ENCODE results near the gene GRK7.

The GRK7 gene

DNA sequence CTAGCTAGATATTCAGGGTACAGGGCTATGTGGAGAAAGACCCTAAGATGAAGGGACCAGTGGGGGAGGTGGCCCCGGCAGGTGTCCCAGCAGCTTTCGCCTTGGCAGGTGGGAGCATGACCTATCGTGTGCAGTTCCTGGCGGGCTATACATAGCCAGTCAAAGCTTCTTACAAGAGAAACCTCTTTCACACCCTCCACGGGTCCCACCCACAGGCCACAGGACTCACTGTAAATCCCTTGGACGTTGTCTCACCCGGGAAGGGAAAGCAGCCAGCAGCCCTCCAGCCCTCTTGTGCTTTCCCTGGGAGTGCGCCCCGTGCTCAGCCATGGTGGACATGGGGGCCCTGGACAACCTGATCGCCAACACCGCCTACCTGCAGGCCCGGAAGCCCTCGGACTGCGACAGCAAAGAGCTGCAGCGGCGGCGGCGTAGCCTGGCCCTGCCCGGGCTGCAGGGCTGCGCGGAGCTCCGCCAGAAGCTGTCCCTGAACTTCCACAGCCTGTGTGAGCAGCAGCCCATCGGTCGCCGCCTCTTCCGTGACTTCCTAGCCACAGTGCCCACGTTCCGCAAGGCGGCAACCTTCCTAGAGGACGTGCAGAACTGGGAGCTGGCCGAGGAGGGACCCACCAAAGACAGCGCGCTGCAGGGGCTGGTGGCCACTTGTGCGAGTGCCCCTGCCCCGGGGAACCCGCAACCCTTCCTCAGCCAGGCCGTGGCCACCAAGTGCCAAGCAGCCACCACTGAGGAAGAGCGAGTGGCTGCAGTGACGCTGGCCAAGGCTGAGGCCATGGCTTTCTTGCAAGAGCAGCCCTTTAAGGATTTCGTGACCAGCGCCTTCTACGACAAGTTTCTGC is 15.0 kb downstream of the GRK7 start:
- TF ChIP-seq, protein P1, sequence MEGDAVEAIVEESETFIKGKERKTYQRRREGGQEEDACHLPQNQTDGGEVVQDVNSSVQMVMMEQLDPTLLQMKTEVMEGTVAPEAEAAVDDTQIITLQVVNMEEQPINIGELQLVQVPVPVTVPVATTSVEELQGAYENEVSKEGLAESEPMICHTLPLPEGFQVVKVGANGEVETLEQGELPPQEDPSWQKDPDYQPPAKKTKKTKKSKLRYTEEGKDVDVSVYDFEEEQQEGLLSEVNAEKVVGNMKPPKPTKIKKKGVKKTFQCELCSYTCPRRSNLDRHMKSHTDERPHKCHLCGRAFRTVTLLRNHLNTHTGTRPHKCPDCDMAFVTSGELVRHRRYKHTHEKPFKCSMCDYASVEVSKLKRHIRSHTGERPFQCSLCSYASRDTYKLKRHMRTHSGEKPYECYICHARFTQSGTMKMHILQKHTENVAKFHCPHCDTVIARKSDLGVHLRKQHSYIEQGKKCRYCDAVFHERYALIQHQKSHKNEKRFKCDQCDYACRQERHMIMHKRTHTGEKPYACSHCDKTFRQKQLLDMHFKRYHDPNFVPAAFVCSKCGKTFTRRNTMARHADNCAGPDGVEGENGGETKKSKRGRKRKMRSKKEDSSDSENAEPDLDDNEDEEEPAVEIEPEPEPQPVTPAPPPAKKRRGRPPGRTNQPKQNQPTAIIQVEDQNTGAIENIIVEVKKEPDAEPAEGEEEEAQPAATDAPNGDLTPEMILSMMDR (IDR thresholded peaks at IDR 0.05; ENCODE audit: control insufficient read depth, insufficient read depth, low read depth, low read length, missing control alignments) = no peak
- DNase-seq (ENCODE audit: low read depth) = no peak
- H3K4me3 ChIP-seq (ENCODE audit: control insufficient read depth, low read depth, low read length) = no peak overlapping the region

DNA sequence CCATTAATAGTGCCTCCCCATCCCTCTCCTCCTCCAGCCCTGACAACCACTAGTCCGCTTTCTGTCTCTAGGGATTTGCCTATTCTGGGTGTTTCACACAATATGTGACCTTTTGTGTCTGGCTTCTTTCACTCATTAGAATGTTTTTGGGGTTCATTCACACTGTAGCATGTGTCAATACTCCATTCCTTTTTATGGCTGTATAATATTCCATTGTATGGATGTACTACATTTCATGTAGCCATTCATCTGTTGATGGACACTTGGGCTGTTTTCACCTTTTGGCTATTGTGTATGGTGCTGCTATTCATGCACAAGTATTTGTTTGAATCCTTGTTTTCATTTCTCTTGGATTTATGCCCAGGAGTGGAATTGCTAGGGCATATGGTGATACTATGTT is 16.5 kb downstream of the GRK7 start:
- no peak overlapping the region for H3K4me3 ChIP-seq (ENCODE audit: control insufficient read depth, low read depth, low read length)
- TF ChIP-seq, protein P1 (IDR thresholded peaks at IDR 0.05; ENCODE audit: control insufficient read depth, insufficient read depth, low read depth, low read length, missing control alignments) = no peak
- no peak for DNase-seq (ENCODE audit: low read depth)

DNA sequence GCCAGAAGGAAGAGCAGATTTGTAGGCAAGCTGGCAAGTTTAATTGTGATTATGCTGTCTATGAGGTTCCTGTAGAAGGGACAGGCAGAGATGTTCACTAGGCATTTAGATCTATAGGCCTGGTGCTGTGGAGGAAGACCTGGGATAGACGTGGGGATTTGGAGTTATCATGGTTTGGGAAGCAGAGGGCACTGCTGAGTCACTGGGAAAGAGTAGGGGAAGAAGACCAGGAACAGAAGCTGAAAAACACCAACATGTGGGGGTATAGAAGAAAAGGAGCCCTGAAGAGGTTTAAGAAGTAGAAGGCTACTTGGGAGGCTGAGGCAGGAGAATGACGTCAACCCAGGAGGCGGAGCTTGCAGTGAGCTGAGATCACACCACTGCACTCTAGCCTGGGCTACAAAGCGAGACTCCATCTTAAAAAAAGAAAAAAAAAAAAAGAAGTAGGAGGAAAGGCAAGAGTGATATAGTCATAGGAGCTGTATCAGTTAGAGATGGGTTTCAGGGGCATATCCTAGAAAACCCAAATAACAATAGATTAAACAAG is 19.3 kb downstream of the GRK7 start:
- TF ChIP-seq, protein P1 (IDR thresholded peaks at IDR 0.05; ENCODE audit: control insufficient read depth, insufficient read depth, low read depth, low read length, missing control alignments) = no peak
- no peak overlapping the region for H3K4me3 ChIP-seq (ENCODE audit: control insufficient read depth, low read depth, low read length)
- DNase-seq (ENCODE audit: low read depth) = no peak

DNA sequence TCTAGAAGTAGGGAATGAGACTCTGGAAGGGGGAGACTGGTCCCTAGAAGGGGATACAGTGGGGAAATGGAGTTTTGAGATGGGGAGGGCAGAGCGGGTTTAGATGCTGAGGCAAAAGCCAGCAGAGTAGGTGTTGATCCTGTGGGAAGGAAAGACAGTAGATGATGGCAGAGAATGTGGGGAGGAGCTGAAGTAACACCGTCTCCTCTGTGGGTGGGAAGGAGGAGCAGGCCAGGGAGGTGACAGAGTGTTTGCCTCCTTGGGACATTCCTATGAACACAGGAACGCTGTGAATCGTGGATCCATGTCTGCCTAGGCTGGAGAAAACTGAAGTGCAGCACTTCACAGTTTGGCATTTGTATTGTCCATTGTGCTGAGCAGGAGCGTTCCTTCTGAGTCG is 20.4 kb downstream of the GRK7 start:
- TF ChIP-seq, protein P1 (IDR thresholded peaks at IDR 0.05; ENCODE audit: control insufficient read depth, insufficient read depth, low read depth, low read length, missing control alignments) = no peak
- DNase-seq (ENCODE audit: low read depth) = no peak

DNA sequence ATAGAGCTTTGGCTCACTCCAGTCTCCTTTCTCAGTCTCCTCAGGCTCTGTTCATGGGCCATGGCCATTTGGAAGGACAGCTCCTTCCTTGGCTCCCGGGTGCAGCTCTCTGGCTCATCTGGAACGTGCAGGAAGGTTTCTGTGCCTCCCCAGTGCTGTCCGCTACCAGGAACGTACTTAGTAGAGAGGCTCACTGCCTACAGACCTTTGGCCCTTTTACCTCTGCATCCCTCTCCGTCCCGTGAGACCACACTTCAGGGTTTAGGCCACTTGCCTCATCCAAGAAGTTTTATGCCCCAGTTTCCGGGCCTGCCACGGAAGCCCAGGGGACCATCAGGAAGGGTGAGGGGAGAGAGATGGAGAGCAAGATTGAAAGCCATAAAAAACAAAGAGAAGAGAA is 20.9 kb downstream of the GRK7 start:
- H3K4me3 ChIP-seq (ENCODE audit: control insufficient read depth, low read depth, low read length) = no peak overlapping the region
- no peak for DNase-seq (ENCODE audit: low read depth)
- TF ChIP-seq, protein P1 (IDR thresholded peaks at IDR 0.05; ENCODE audit: control insufficient read depth, insufficient read depth, low read depth, low read length, missing control alignments) = no peak

More for the DNA sequence above, 20.4 kb downstream of the GRK7 start:
- H3K4me3 ChIP-seq (ENCODE audit: control insufficient read depth, low read depth, low read length) = no peak overlapping the region

DNA sequence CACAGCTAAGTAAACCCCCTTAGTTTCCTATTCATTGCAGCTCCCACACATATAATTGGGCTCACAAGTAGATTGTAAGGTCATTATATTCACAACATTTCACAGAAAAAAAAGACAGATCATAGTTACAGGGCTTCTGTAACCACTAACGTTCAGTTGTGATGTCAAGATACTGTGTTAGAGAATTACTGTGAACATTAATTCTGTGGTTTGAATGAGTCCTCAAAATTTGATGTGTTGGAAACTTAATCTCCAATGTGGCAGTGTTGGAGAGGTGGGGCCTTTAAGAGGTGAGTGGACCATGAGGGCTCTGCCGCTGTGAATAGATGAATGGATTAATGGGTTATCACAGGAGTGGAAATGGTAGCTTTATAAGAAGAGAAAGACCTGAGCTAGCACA is 21.3 kb downstream of the GRK7 start:
- H3K4me3 ChIP-seq (ENCODE audit: control insufficient read depth, low read depth, low read length) = no peak overlapping the region
- TF ChIP-seq, protein P1 (IDR thresholded peaks at IDR 0.05; ENCODE audit: control insufficient read depth, insufficient read depth, low read depth, low read length, missing control alignments) = no peak
- no peak for DNase-seq (ENCODE audit: low read depth)

All from AG09309 (cell line).